HL-60 (cell line): ENCODE results near the gene LRRC57.

Experiments used
- DNase-seq, 2 experiments: peaks; one replicate each; pipeline ENCODE4 v3.0.0-alpha.2; 2010 to 2020; ENCODE audit warnings: low read depth in 1 of 2, low spot score in 1 of 2
- H3K27ac ChIP-seq: fragments of 250-450 bp; sonication (Bioruptor Pico); replicated peaks from 2 replicates; pipeline ENCODE4 v1.5.1; 2020; ENCODE audit warnings: mild to moderate bottlenecking, moderate library complexity
- H3K27me3 ChIP-seq: fragments of 250-450 bp; sonication (Bioruptor Pico); 2 replicates; pipeline ENCODE4 v1.5.1; 2021; ENCODE audit warnings: mild to moderate bottlenecking, moderate library complexity; ENCODE audit not compliant: insufficient read depth, poor library complexity, severe bottlenecking
- H3K4me3 ChIP-seq: replicated peaks from 2 replicates; pipeline ENCODE4 v1.5.1; 2011; ENCODE audit warnings: mild to moderate bottlenecking, control low read depth, low read length; ENCODE audit not compliant: insufficient read depth
- GABPA ChIP-seq: IDR thresholded peaks from 2 replicates; pipeline ENCODE4 v1.6.1; 2012; ENCODE audit warnings: low read depth
- POLR2AphosphoS5 ChIP-seq: IDR thresholded peaks from 2 replicates; pipeline ENCODE4 v1.6.1; 2012; ENCODE audit warnings: low read depth
- SPI1 ChIP-seq: IDR thresholded peaks from 2 replicates; pipeline ENCODE4 v1.6.1; 2012; ENCODE audit warnings: low read depth, mild to moderate bottlenecking, borderline replicate concordance
- TF ChIP-seq, protein P1 (sequence below): IDR thresholded peaks from 2 replicates; pipeline ENCODE4 v1.6.1; 2012; ENCODE audit warnings: low read depth; ENCODE audit not compliant: insufficient replicate concordance

Gene LRRC57

DNA sequence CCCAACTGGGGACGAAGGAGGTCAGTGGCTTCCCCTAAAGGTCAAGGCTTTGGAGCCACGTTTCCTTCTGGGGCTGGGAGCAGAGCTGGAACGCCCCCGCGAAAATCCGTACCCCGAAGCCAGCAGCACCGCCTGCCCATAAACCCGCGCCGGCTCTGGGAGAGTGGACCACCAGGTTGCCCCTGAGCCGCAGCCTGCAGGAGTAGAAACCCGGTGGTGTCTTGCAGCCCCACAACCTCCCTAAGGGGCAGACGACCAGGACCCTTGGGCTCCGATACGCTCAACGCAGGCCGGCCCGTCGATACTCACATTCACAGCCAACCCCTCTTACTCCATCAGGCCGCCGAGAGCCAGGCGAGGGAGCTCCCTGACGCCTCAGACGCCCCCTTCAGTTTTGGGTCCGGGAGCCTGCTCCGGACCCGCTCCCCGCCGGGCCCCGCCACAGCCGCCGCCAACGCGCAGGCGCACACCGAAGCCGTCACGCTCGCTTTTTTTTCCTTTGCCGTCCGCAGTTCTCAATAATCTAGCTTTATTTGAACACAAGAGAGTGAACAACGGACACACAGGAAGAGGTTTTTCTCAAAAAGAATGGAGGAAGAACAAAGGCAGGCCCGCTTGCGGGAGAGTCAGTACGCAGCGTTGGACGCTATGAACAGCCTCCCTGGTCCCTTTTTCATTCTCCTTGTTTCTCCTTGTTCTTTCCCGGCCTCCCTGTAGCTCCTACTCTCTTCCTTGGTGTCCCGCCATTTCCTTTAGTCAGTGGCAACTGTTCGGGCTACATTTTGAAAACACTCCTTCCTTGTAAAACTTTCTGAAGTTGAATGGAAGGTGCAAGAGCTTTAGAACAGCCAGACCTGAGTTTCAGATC, 57.7 kb downstream of the LRRC57 start, which contains the start of gene ZNF106:
Gene ZNF106 (minus strand): TSS at position 471 of the 868 bp plus-strand sequence. CDS start 18,852 bp downstream, outside the sequence.
- peak; percentile 81 to 88 for DNase-seq
- no peaks in the 10 kb centered on the region for H3K27me3 ChIP-seq
- peak; percentile 57; the same call in 1 of the 2 replicates for TF ChIP-seq POLR2AphosphoS5
- TF ChIP-seq GABPA = no peak
- TF ChIP-seq, protein P1, sequence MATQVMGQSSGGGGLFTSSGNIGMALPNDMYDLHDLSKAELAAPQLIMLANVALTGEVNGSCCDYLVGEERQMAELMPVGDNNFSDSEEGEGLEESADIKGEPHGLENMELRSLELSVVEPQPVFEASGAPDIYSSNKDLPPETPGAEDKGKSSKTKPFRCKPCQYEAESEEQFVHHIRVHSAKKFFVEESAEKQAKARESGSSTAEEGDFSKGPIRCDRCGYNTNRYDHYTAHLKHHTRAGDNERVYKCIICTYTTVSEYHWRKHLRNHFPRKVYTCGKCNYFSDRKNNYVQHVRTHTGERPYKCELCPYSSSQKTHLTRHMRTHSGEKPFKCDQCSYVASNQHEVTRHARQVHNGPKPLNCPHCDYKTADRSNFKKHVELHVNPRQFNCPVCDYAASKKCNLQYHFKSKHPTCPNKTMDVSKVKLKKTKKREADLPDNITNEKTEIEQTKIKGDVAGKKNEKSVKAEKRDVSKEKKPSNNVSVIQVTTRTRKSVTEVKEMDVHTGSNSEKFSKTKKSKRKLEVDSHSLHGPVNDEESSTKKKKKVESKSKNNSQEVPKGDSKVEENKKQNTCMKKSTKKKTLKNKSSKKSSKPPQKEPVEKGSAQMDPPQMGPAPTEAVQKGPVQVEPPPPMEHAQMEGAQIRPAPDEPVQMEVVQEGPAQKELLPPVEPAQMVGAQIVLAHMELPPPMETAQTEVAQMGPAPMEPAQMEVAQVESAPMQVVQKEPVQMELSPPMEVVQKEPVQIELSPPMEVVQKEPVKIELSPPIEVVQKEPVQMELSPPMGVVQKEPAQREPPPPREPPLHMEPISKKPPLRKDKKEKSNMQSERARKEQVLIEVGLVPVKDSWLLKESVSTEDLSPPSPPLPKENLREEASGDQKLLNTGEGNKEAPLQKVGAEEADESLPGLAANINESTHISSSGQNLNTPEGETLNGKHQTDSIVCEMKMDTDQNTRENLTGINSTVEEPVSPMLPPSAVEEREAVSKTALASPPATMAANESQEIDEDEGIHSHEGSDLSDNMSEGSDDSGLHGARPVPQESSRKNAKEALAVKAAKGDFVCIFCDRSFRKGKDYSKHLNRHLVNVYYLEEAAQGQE = peak; percentile 73
- peak within 1 kb of the TSS; percentile 92 for H3K4me3 ChIP-seq
- H3K27ac ChIP-seq = peak within 1 kb of the TSS; percentile 90

DNA sequence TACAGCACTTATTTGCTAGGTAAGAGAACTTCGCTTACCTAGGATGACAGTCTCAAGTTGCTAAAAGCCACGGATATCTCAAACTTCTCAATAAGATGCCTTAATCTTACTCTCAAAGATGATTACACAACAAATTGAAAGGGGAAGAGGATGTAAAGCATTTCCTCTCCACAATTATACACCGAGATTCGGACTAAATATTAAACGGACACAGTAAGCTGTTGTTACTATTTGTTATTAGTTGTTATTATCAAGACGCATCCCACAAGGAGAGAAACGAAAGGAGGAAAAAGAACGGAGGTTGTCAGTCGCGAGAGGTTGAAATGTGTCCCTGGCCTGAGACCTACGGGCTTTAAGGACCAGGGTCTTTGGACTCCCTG, 58.3 kb downstream of the LRRC57 start:
- TF ChIP-seq SPI1 (peak; percentile 86), POLR2AphosphoS5 (no peak)
- no peak for DNase-seq

More for the DNA sequence above, 58.3 kb downstream of the LRRC57 start:
- no peaks in the 10 kb centered on the region for H3K27me3 ChIP-seq
- H3K4me3 ChIP-seq = peak overlapping the region; percentile 92
- H3K27ac ChIP-seq = peak overlapping the region; percentile 90
